ENCODE measurements around the gene KRTAP3-2. TPM values are rescaled to one million over a fixed set of nuclear protein-coding genes. Genes with fewer than 3 reads are reported as not detected.

KRTAP3-2 gene
- total RNA-seq, 3 donors from 2014 or later: not detected

DNA sequence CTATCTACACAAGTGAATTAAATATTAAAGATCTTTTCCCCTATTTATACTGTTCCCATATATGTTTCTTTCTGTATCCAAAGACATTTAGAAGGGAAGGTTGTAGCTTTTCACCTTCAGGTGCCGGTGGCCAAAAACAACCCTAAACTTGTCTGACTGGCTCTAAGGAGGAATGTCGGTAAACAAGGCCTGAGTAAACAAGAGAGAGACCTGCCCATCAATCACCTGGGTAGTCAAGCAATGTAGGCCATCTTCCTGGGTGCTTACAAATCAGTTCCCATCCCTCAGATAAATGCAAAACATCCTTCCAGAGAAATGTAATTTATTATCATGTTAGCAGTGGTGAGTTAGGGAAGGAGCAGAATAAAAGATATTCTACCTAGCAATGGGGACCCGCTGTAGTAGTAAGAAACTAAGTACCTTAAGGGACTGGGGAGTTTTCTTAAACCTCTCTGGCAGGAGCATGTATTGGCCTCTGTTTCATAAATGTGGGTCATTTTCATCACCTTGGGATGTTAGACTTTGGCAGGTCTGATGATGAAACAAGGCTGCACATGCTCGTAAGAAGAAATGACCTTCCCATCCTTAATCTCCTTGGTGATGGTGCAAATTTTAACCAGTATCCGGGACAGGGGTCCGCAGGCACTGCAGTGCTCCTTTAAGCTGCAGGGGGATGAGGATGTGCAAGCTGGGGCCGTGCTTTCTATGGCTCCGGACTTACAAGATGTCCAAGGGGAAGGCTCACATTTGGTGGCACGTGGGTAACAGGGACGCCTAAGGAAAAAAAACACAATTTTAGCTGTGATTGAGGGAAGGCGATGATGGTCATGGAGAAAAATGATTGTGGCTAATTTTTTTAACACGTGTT, 41.4 kb downstream of the KRTAP3-2 start:
- DNase-seq (ENCODE audit: low spot score in 2 of 2): peak in 1 of 2 donors; percentile 58

DNA sequence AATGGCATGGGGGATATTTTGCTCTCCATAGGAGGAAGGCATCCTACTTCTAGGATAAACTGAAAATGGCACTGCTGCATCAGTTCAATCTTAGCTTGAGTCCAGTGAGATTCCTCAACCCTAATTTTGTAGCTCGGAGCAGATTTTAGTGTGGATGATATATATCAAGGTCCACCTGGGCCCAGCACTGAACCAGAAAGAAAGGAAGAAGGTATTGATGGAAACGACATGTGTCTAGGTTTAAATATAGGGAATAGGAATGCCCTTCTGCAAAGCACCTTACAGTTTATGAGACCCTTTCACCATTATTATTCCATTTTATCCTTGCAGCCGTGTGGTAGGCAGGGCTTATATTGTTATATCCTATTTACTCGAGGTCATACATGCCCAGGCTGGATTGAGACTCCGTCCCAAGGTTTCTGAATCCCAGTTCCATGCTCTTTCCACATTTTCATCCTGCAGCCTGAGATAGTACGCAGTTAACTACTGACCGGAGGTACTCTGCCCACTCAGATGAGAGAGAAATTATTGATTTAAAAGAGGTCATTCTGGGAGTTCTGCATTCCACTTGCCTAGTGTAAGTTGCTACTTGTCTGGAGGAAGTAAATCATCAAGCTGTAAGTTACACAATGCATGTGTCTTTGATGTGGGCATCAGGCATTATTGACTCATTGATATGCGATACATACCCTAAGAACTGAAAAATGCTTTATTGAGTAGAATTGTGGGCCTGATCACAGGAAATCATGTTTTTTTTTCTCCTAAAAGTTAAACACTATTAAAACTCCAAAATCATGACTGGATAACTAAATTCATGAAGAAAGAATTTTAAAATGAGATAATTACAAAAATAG, 43.1 kb downstream of the KRTAP3-2 start:
- Histone ChIP-seq H3K36me3 (no peaks in the 10 kb centered on the region), H3K4me1 (peaks cover 0 to 18% of the 10 kb centered on the region in 2 donors), H3K9me3 (no peaks in the 10 kb centered on the region), H3K27ac (peak overlapping the region; percentile 67 to 68), H3K27me3 (no peaks in the 10 kb centered on the region), H3K4me3 (no peak overlapping the region)
- no peak for DNase-seq (ENCODE audit: low spot score in 2 of 2)
- TF ChIP-seq POLR2A (IDR thresholded peaks at IDR 0.05) (no peak), POLR2AphosphoS5 (IDR thresholded peaks at IDR 0.05) (no peak)
- TF ChIP-seq, protein P1, sequence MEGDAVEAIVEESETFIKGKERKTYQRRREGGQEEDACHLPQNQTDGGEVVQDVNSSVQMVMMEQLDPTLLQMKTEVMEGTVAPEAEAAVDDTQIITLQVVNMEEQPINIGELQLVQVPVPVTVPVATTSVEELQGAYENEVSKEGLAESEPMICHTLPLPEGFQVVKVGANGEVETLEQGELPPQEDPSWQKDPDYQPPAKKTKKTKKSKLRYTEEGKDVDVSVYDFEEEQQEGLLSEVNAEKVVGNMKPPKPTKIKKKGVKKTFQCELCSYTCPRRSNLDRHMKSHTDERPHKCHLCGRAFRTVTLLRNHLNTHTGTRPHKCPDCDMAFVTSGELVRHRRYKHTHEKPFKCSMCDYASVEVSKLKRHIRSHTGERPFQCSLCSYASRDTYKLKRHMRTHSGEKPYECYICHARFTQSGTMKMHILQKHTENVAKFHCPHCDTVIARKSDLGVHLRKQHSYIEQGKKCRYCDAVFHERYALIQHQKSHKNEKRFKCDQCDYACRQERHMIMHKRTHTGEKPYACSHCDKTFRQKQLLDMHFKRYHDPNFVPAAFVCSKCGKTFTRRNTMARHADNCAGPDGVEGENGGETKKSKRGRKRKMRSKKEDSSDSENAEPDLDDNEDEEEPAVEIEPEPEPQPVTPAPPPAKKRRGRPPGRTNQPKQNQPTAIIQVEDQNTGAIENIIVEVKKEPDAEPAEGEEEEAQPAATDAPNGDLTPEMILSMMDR (IDR thresholded peaks at IDR 0.05): no peak
- intact Hi-C loops (cut with DNase I; ENCODE audit: low total_unique reads): no loop called here

More for the DNA sequence above, 41.4 kb downstream of the KRTAP3-2 start:
- Histone ChIP-seq H3K27ac (peak overlapping the region; percentile 67 to 68), H3K27me3 (no peaks in the 10 kb centered on the region), H3K36me3 (no peaks in the 10 kb centered on the region), H3K4me3 (no peak overlapping the region), H3K9me3 (no peaks in the 10 kb centered on the region), H3K4me1 (peaks cover 0 to 18% of the 10 kb centered on the region in 2 donors)
- intact Hi-C loops (cut with DNase I; ENCODE audit: low total_unique reads): no loop called here
- TF ChIP-seq, protein P1 (IDR thresholded peaks at IDR 0.05): no peak
- no peak for TF ChIP-seq POLR2A (IDR thresholded peaks at IDR 0.05)
- TF ChIP-seq POLR2AphosphoS5 (IDR thresholded peaks at IDR 0.05): peak in 1 of 3 donors; percentile 48

DNA sequence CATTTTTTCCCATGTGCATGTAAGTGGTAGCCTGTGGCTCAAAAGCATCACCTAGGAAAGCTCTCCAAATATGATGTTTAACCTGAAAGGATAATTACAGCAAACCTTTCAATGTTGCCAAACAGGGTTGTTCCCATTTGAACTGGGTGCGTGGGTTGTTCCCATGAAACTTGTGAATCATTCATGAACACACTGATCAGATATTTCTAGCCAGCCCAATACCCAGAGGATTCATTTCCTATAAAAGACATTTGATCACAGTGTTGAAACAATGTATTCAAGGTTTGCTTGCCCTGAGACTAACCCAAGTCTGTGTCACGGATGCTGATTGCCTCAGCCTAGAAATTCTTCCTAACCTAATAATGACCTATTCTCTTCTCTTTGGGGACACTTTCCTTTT, 45.8 kb downstream of the KRTAP3-2 start:
- H3K27ac ChIP-seq: peak overlapping the region in 1 of 2 donors; percentile 52
- TF ChIP-seq, protein P1 (IDR thresholded peaks at IDR 0.05): no peak
- TF ChIP-seq POLR2AphosphoS5 (IDR thresholded peaks at IDR 0.05) (no peak), POLR2A (IDR thresholded peaks at IDR 0.05) (no peak)
- H3K4me3 ChIP-seq: no peak overlapping the region
- H3K36me3 ChIP-seq: no peaks in the 10 kb centered on the region
- intact Hi-C loops (cut with DNase I; ENCODE audit: low total_unique reads): no loop called here
- no peaks in the 10 kb centered on the region for H3K9me3 ChIP-seq
- peaks cover 0 to 18% of the 10 kb centered on the region in 2 donors for H3K4me1 ChIP-seq
- DNase-seq (ENCODE audit: low spot score in 2 of 2): peak in 1 of 2 donors; percentile 38
- H3K27me3 ChIP-seq: no peaks in the 10 kb centered on the region

DNA sequence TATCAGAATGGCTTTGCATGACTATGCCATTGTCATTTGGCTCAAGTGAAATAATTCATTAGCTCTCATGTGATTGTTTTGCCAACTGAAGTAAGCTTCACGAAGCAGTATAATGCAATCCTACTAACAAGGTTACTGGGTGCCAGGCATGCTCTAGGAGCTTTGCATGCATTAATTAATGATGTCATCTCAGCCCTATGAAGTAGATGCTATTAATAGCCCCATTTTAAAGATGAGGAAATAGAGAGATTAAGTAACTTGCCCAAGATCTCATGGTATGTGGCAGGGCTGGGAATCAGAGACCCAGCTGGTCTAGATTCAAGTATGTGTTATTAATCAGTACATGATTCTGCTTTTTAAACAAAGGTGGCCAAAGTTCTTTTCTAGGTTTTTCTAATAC, 47.0 kb downstream of the KRTAP3-2 start:
- no peaks in the 10 kb centered on the region for H3K36me3 ChIP-seq
- intact Hi-C loops (cut with DNase I; ENCODE audit: low total_unique reads): no loop called here
- no peak for DNase-seq (ENCODE audit: low spot score in 2 of 2)

More for the DNA sequence above, 47.0 kb downstream of the KRTAP3-2 start:
- Histone ChIP-seq H3K4me1 (peaks cover 0 to 13% of the 10 kb centered on the region in 2 donors), H3K27ac (peak overlapping the region in 1 of 2 donors; percentile 52), H3K9me3 (no peaks in the 10 kb centered on the region), H3K27me3 (no peaks in the 10 kb centered on the region), H3K4me3 (no peak overlapping the region)
- TF ChIP-seq, protein P1 (IDR thresholded peaks at IDR 0.05): no peak
- TF ChIP-seq POLR2A (IDR thresholded peaks at IDR 0.05) (no peak), POLR2AphosphoS5 (IDR thresholded peaks at IDR 0.05) (no peak)
